ENCODE results near the gene GAPT. TPM values are rescaled to one million over a fixed set of nuclear protein-coding genes. Genes with fewer than 3 reads are reported as not detected.

The GAPT gene
- total and polyA plus RNA-seq, 4 donors: 0.17 to 2.5 (median 0.94) TPM

- no peak for TF ChIP-seq YY1 (IDR thresholded peaks at IDR 0.05)
- TF ChIP-seq EGR1 (IDR thresholded peaks at IDR 0.05; ENCODE audit: low read depth in 2 of 2): no peak
- TF ChIP-seq JUND (IDR thresholded peaks at IDR 0.05): no peak
- TF ChIP-seq RXRA (IDR thresholded peaks at IDR 0.05): no peak
- TF ChIP-seq ZBTB33 (IDR thresholded peaks at IDR 0.05): no peak
- TF ChIP-seq REST (IDR thresholded peaks at IDR 0.05): no peak
- no peak for TF ChIP-seq RAD21 (IDR thresholded peaks at IDR 0.05)
- TF ChIP-seq CTCF (IDR thresholded peaks at IDR 0.05; ENCODE audit: low read depth, low read length, missing input control): no peak
- no peak for TF ChIP-seq HNF4G (IDR thresholded peaks at IDR 0.05)
- no peak for TF ChIP-seq SP1 (IDR thresholded peaks at IDR 0.05)
- WGBS: 39% methylated on average over 1 of the region's 1 CpG
- Histone ChIP-seq H3K27ac (ENCODE audit: low read depth in 1 of 2, low read length in 2 of 2) (no peak overlapping the region), H3K4me1 (ENCODE audit: control insufficient read depth in 4 of 4, insufficient read depth in 4 of 4, low read length in 3 of 4) (peaks cover 0 to 2% (median 0%) of the 10 kb centered on the region in 4 donors), H3K27me3 (ENCODE audit: control insufficient read depth in 4 of 4, insufficient read depth in 4 of 4, low read length in 3 of 4) (no peaks in the 10 kb centered on the region), H3K4me3 (ENCODE audit: low read depth in 1 of 3, low read length in 3 of 3) (no peak overlapping the region), H3K9me3 (ENCODE audit: control insufficient read depth in 4 of 4, low read length in 3 of 4) (no peaks in the 10 kb centered on the region), H3K9ac (ENCODE audit: low read depth in 1 of 2, low read length in 2 of 2) (no peak overlapping the region), H3K36me3 (ENCODE audit: control insufficient read depth in 4 of 4, insufficient read depth in 3 of 4, low read depth in 1 of 4, low read length in 3 of 4) (no peaks in the 10 kb centered on the region)
- no peak for DNase-seq (ENCODE audit: low spot score)
These were observed 53.0 kb downstream of the GAPT start for GRCh38 chr5:58544195-58544594.

GRCh38 chr5:58544926-58545325, 53.7 kb downstream of the GAPT start:
- DNase-seq (ENCODE audit: low spot score): no peak
- Histone ChIP-seq H3K36me3 (ENCODE audit: control insufficient read depth in 4 of 4, insufficient read depth in 3 of 4, low read depth in 1 of 4, low read length in 3 of 4) (no peaks in the 10 kb centered on the region), H3K4me1 (ENCODE audit: control insufficient read depth in 4 of 4, insufficient read depth in 4 of 4, low read length in 3 of 4) (peaks cover 0 to 2% (median 0%) of the 10 kb centered on the region in 4 donors), H3K27me3 (ENCODE audit: control insufficient read depth in 4 of 4, insufficient read depth in 4 of 4, low read length in 3 of 4) (no peaks in the 10 kb centered on the region), H3K27ac (ENCODE audit: low read depth in 1 of 2, low read length in 2 of 2) (no peak overlapping the region), H3K9me3 (ENCODE audit: control insufficient read depth in 4 of 4, low read length in 3 of 4) (no peaks in the 10 kb centered on the region), H3K9ac (ENCODE audit: low read depth in 1 of 2, low read length in 2 of 2) (no peak overlapping the region), H3K4me3 (ENCODE audit: low read depth in 1 of 3, low read length in 3 of 3) (no peak overlapping the region)
- no peak for TF ChIP-seq YY1 (IDR thresholded peaks at IDR 0.05)
- TF ChIP-seq REST (IDR thresholded peaks at IDR 0.05): no peak
- TF ChIP-seq MAX (IDR thresholded peaks at IDR 0.05): no peak
- no peak for TF ChIP-seq FOXA2 (IDR thresholded peaks at IDR 0.05)
- WGBS: 73% methylated on average over 2 of the region's 2 CpGs
